K562 (cell line): ENCODE measurements around the gene COX14. TPM values are rescaled to one million over a fixed set of nuclear protein-coding genes. Genes with fewer than 3 reads are reported as not detected.

Experiments
- ATF1 ChIP-seq, 2 experiments: fragments of 450-650 bp in 1 of 2; IDR thresholded peaks; 2 replicates each; pipeline ENCODE4 v1.6.1; 2016; ENCODE audit warnings: missing compliant biosample characterization in 1 of 2, missing genetic modification characterization in 1 of 2
- CHCHD3 ChIP-seq: fragments of 250-450 bp; sonication (Bioruptor Pico); IDR thresholded peaks from 2 replicates; pipeline ENCODE4 v2.1.2; 2022; ENCODE audit warnings: mild to moderate bottlenecking
- FOXK2 ChIP-seq, 2 experiments: fragments of 450-650 bp; IDR thresholded peaks in 1 of 2; conservative IDR thresholded peaks in 1 of 2; 2 replicates each; pipeline ENCODE4 v1.6.1; 2016; ENCODE audit warnings: low read depth in 2 of 2, mild to moderate bottlenecking in 1 of 2
- GABPA ChIP-seq: fragments of 200-800 bp; sonication (Bioruptor generic); conservative IDR thresholded peaks from 2 replicates; pipeline ENCODE4 v1.6.1; 2016; ENCODE audit warnings: low read depth, missing genetic modification characterization, missing compliant biosample characterization
- HNRNPUL1 ChIP-seq: fragments of 200-400 bp; formaldehyde crosslinking; IDR thresholded peaks from 2 replicates; pipeline ENCODE4 v1.6.1; 2017; ENCODE audit warnings: low read length
- KLF10 ChIP-seq: fragments of 250-450 bp; sonication (Bioruptor Pico); IDR thresholded peaks from 2 replicates; pipeline ENCODE4 v1.6.1; 2021; ENCODE audit warnings: matching md5 sums
- KLF13 ChIP-seq: fragments of 450-650 bp; IDR thresholded peaks from 2 replicates; pipeline ENCODE4 v1.6.1; 2016; ENCODE audit warnings: missing genetic modification characterization, low read depth, mild to moderate bottlenecking, missing compliant biosample characterization, moderate library complexity, borderline replicate concordance
- L3MBTL2 ChIP-seq: fragments of 450-650 bp; IDR thresholded peaks from 2 replicates; pipeline ENCODE4 v1.6.1; 2016; ENCODE audit warnings: mild to moderate bottlenecking, moderate library complexity
- MCM7 ChIP-seq, 2 experiments: fragments of 450-650 bp; IDR thresholded peaks; 2 replicates each; pipeline ENCODE4 v1.6.1; 2016 to 2018
- MEF2A ChIP-seq: IDR thresholded peaks from 2 replicates; pipeline ENCODE4 v1.6.1; 2011; ENCODE audit warnings: low read depth, mild to moderate bottlenecking, low read length, moderate library complexity; ENCODE audit not compliant: control insufficient read depth
- MEIS2 ChIP-seq: fragments of 450-650 bp; IDR thresholded peaks from 2 replicates; pipeline ENCODE4 v1.6.1; 2014; ENCODE audit warnings: mild to moderate bottlenecking; ENCODE audit not compliant: partially characterized antibody
- POLR3A ChIP-seq: IDR thresholded peaks from 2 replicates; pipeline ENCODE4 v1.6.1; 2011; ENCODE audit warnings: borderline replicate concordance, mild to moderate bottlenecking, moderate library complexity; ENCODE audit not compliant: insufficient read length, insufficient read depth; ENCODE audit errors: extremely low read depth
- SMARCA4 ChIP-seq: fragments of 450-650 bp; IDR thresholded peaks from 2 replicates; pipeline ENCODE4 v1.6.1; 2016
- SRSF9 ChIP-seq: fragments of 200-400 bp; formaldehyde crosslinking; IDR thresholded peaks from 2 replicates; pipeline ENCODE4 v1.6.1; 2017; ENCODE audit warnings: low read depth, low read length, borderline replicate concordance
- TRIM28 ChIP-seq: fragments of 450-650 bp; IDR thresholded peaks from 2 replicates; pipeline ENCODE4 v1.6.1; 2017
- ZBED1 ChIP-seq: IDR thresholded peaks from 2 replicates; pipeline ENCODE4 v1.6.1; 2014
- ZKSCAN1 ChIP-seq: fragments of 150-350 bp; IDR thresholded peaks from 2 replicates; pipeline ENCODE4 v1.6.1; 2016; ENCODE audit warnings: low read depth, low read length
- polyA plus RNA-seq, 8 experiments: library from polyadenylated mRNA; depleted of rRNA in 4 of 8; stranded (reverse) in 5 of 8; unstranded in 3 of 8; fragments of >200 nt; fragmentation: Nextera tagmentation in 2 of 8; fragmentation: Illumina TruSeq in 1 of 8; extraction: Ambion mirVana in 2 of 8; extraction: Trizol in 1 of 8; gene quantifications; 2 replicates each; pipeline versions ENCODE4 v1.2.1 to v1.2.3, GENCODE V29; 2011 to 2014; ENCODE audit warnings: inconsistent platforms in 1 of 8, missing spikeins in 1 of 8
- total RNA-seq, 7 experiments: library from RNA; depleted of rRNA in 6 of 7; stranded (reverse); fragments of >200 nt in 6 of 7; fragmentation: Illumina TruSeq in 2 of 7; extraction: Trizol in 2 of 7; gene quantifications; 2 replicates each; pipeline versions ENCODE4 v1.2.1 to v1.2.3, GENCODE V29; 2011 to 2021; ENCODE audit warnings: low replicate concordance in 1 of 7
- TF ChIP-seq, protein P1 (sequence below): fragments of 450-650 bp; formaldehyde crosslinking; IDR thresholded peaks from 2 replicates; pipeline ENCODE4 v1.4.0; 2020; ENCODE audit warnings: mild to moderate bottlenecking, mixed read lengths
- TF ChIP-seq, protein P2 (sequence below): IDR thresholded peaks from 2 replicates; pipeline ENCODE4 v1.6.1; 2011; ENCODE audit not compliant: insufficient read length; ENCODE audit errors: extremely low read depth
- TF ChIP-seq, protein P3 (sequence below): fragments of 450-650 bp; IDR thresholded peaks from 2 replicates; pipeline ENCODE4 v1.6.1; 2016; ENCODE audit warnings: antibody characterized with exemption
- TF ChIP-seq, protein P4 (sequence below): fragments of 200-800 bp; sonication (Bioruptor generic); IDR thresholded peaks from 2 replicates; pipeline ENCODE4 v1.6.1; 2017; ENCODE audit warnings: missing genetic modification characterization, missing compliant biosample characterization
- TF ChIP-seq, protein P5 (sequence below): fragments of 450-650 bp; conservative IDR thresholded peaks from 2 replicates; pipeline ENCODE4 v1.6.1; 2016; ENCODE audit warnings: missing genetic modification characterization, low read depth, mild to moderate bottlenecking, control low read depth, missing compliant biosample characterization

The COX14 gene
- total and polyA plus RNA-seq, 9 of the 15 experiments (the other 6 are each of a cell fraction or from before 2014, with no cell fraction given) = 44.4 to 269 (median 53.4) TPM

DNA sequence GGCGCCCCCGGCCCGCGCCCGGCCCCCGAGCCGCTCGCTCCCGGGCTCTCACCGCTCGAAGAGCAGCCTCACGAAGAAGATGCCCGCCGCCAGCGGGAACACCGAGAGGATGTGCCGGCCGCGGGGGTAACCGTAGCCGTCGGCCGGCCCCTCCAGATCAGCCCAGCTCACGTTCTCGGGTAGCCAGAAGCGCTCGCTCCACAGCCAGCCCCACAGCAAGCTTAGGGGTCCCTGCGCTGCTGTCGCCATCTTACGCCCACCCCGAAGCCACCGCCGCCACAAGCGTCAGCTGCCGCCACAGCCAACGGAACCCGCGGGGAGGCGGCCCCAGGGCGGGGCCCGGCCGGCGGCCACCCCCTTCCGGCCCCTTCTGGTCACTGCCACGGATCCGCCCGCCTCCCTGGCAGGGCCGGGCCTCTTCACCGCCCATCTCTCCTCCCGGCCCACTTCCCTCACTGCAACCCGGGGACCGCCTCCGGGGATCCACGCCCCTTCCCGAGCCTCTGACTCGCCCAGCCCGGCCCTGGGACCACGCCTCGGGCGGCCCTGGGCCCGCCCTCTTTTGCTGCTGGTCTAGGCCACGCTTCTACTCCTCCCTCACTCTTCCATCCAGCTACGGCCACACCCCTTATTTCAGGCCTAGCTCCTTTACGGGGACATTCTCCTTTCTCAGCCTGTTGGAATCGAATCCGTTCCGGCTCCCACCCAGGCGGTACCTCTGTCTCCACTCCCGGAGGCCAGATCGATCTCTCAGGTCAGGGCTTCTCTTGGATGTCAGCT is 55.2 kb downstream of the COX14 start, which contains the start of gene CERS5 (continued):
- TF ChIP-seq GABPA (tag) (peak; percentile 82), SRSF9 (no peak), ZBED1 (no peak), L3MBTL2 (peak; percentile 32; the same call in 1 of the 2 replicates), SMARCA4 (peak; percentile 1; the same call in 1 of the 2 replicates), MEF2A (no peak), KLF13 (tag) (peak; percentile 74; the same call in 1 of the 2 replicates), HNRNPUL1 (no peak), MEIS2 (no peak), TRIM28 (no peak), POLR3A (no peak), FOXK2 (conservative IDR thresholded peaks at IDR 0.05 in 1 of 2, IDR thresholded peaks at IDR 0.05 in 1 of 2; ENCODE audit: low read depth in 2 of 2) (peak in 1 of 2 experiments; percentile 31; a peak in 1 of 4 replicates), ZKSCAN1 (no peak), KLF10 (CRISPR knock-in tag) (no peak), MCM7 (IDR thresholded peaks at IDR 0.05) (no peak), ATF1 (CRISPR knock-in tag; IDR thresholded peaks at IDR 0.05) (no peak), ATF1 (tag; IDR thresholded peaks at IDR 0.05) (peak; percentile 76), CHCHD3 (no peak)
- TF ChIP-seq, protein P1, sequence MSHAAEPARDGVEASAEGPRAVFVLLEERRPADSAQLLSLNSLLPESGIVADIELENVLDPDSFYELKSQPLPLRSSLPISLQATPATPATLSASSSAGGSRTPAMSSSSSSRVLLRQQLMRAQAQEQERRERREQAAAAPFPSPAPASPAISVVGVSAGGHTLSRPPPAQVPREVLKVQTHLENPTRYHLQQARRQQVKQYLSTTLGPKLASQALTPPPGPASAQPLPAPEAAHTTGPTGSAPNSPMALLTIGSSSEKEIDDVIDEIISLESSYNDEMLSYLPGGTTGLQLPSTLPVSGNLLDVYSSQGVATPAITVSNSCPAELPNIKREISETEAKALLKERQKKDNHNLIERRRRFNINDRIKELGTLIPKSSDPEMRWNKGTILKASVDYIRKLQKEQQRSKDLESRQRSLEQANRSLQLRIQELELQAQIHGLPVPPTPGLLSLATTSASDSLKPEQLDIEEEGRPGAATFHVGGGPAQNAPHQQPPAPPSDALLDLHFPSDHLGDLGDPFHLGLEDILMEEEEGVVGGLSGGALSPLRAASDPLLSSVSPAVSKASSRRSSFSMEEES (CRISPR knock-in tag) = no peak
- TF ChIP-seq, protein P2, sequence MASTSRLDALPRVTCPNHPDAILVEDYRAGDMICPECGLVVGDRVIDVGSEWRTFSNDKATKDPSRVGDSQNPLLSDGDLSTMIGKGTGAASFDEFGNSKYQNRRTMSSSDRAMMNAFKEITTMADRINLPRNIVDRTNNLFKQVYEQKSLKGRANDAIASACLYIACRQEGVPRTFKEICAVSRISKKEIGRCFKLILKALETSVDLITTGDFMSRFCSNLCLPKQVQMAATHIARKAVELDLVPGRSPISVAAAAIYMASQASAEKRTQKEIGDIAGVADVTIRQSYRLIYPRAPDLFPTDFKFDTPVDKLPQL = no peak
- TF ChIP-seq, protein P3, sequence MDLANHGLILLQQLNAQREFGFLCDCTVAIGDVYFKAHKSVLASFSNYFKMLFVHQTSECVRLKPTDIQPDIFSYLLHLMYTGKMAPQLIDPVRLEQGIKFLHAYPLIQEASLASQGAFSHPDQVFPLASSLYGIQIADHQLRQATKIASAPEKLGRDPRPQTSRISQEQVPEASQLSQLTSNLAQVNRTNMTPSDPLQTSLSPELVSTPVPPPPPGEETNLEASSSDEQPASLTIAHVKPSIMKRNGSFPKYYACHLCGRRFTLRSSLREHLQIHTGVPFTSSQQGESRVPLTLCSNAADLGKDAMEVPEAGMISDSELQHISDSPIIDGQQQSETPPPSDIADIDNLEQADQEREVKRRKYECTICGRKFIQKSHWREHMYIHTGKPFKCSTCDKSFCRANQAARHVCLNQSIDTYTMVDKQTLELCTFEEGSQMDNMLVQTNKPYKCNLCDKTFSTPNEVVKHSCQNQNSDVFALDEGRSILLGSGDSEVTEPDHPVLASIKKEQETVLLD = 0 out of 2 replicates have a peak, but pooled peaks have one; percentile 15
- TF ChIP-seq, protein P4, sequence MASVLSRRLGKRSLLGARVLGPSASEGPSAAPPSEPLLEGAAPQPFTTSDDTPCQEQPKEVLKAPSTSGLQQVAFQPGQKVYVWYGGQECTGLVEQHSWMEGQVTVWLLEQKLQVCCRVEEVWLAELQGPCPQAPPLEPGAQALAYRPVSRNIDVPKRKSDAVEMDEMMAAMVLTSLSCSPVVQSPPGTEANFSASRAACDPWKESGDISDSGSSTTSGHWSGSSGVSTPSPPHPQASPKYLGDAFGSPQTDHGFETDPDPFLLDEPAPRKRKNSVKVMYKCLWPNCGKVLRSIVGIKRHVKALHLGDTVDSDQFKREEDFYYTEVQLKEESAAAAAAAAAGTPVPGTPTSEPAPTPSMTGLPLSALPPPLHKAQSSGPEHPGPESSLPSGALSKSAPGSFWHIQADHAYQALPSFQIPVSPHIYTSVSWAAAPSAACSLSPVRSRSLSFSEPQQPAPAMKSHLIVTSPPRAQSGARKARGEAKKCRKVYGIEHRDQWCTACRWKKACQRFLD (CRISPR knock-in tag) = 0 out of 2 replicates have a peak, but pooled peaks have one; percentile 37
- TF ChIP-seq, protein P5, sequence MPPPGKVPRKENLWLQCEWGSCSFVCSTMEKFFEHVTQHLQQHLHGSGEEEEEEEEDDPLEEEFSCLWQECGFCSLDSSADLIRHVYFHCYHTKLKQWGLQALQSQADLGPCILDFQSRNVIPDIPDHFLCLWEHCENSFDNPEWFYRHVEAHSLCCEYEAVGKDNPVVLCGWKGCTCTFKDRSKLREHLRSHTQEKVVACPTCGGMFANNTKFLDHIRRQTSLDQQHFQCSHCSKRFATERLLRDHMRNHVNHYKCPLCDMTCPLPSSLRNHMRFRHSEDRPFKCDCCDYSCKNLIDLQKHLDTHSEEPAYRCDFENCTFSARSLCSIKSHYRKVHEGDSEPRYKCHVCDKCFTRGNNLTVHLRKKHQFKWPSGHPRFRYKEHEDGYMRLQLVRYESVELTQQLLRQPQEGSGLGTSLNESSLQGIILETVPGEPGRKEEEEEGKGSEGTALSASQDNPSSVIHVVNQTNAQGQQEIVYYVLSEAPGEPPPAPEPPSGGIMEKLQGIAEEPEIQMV = no peak
